GM12875 (cell line): ENCODE data around the gene MCF2L.

Experiments
- H3K4me3 ChIP-seq: one replicate; pipeline ENCODE4 v1.5.1; 2011; ENCODE audit warnings: low read depth, low read length, control low read depth
- CTCF ChIP-seq: IDR thresholded peaks from 2 replicates; pipeline ENCODE4 v1.5.1; 2011; ENCODE audit warnings: low read depth, mild to moderate bottlenecking, control low read depth, inconsistent platforms, low read length, moderate library complexity, borderline replicate concordance; ENCODE audit not compliant: insufficient read depth

Gene MCF2L

GRCh38 chr13:112951674-112952371 lies 17.2 kb upstream of the MCF2L start:
- TF ChIP-seq CTCF = no peak
- no peak overlapping the region for H3K4me3 ChIP-seq

GRCh38 chr13:112952759-112953551 lies 16.1 kb upstream of the MCF2L start:
- no peak overlapping the region for H3K4me3 ChIP-seq
- no peak for TF ChIP-seq CTCF

- TF ChIP-seq CTCF = no peak
- no peak overlapping the region for H3K4me3 ChIP-seq
Observed at GRCh38 chr13:112953591-112954487, 15.2 kb upstream of the MCF2L start.

GRCh38 chr13:112954488-112955270 lies 14.3 kb upstream of the MCF2L start:
- H3K4me3 ChIP-seq = no peak overlapping the region
- no peak for TF ChIP-seq CTCF

- no peak for TF ChIP-seq CTCF
- no peak overlapping the region for H3K4me3 ChIP-seq
Observed at GRCh38 chr13:112955271-112955937, 13.6 kb upstream of the MCF2L start.

- H3K4me3 ChIP-seq = no peak overlapping the region
- TF ChIP-seq CTCF = no peak
Observed at GRCh38 chr13:112955956-112956355, 13.1 kb upstream of the MCF2L start.
